ENCODE measurements around the gene APBB1. TPM values are rescaled to one million over a fixed set of nuclear protein-coding genes. Genes with fewer than 3 reads are reported as not detected.

The APBB1 gene
- total and polyA plus RNA-seq, 7 experiments from 2014 or later: 46.9 to 293 (median 173) TPM

DNA sequence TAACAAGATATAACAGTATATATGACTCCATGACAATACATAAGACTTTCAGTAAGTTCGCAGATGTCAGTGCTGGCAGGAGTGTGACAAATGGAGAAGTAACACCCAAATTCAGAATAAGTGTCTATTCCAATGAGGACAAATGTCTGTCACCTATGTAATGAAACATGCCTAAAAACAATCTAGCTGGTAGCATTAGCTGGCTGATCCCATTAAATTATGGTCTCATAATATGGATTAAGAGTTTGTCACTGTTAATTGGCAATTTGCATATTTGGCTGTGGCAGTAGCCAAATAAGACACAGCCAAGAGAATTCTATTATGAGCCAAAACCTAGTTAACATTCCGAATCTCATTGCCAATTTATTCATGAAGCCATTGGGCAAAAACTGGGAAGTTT is 68.4 kb downstream of the APBB1 start:
- H3K27me3 Mint-ChIP-seq: peaks cover 0 to 8% (median 2%) of the 10 kb centered on the region in 5 donors
- CTCF ChIA-PET: interaction anchor here (0.6 to 4.7 kb wide), 4 partner anchors 8 to 376 kb away, joined by 3 to 27 read pairs (median 5); no protein-coding TSS in a partner anchor
- H3K4me3 ChIP-seq (ENCODE audit: low read length): no peak overlapping the region
- no peaks in the 10 kb centered on the region for H3K36me3 Mint-ChIP-seq
- H3K4me3 Mint-ChIP-seq: no peak overlapping the region
- no peaks in the 10 kb centered on the region for H3K9me3 Mint-ChIP-seq
- intact Hi-C loops (cut with micrococcal nuclease): loop anchor here in 1 of 2 donors (5.0 kb wide), 1 partner anchor 53 kb away; no protein-coding TSS in a partner anchor
- H3K9me3 ChIP-seq (ENCODE audit: control insufficient read depth in 2 of 3, low read length in 3 of 3): no peaks in the 10 kb centered on the region
- H3K27ac Mint-ChIP-seq: no peak overlapping the region
- no peaks in the 10 kb centered on the region for H3K27me3 ChIP-seq (ENCODE audit: control insufficient read depth in 2 of 2, insufficient read depth in 2 of 2, low read length in 2 of 2)
- no peak overlapping the region for H3K27ac ChIP-seq (ENCODE audit: low read depth, low read length)
- H3K36me3 ChIP-seq (ENCODE audit: control insufficient read depth in 2 of 3, insufficient read depth in 3 of 3, low read length in 3 of 3): no peaks in the 10 kb centered on the region
- DNase-seq (no peak), ATAC-seq (no peak)
- POLR2A ChIA-PET: no interaction called here
- H3K4me1 Mint-ChIP-seq: peaks cover 0 to 10% (median 0%) of the 10 kb centered on the region in 7 donors
- H3K4me1 ChIP-seq (ENCODE audit: control insufficient read depth in 2 of 2, insufficient read depth in 2 of 2, low read length in 2 of 2): no peaks in the 10 kb centered on the region

- ChIA-PET POLR2A (no interaction called here), CTCF (interaction anchor here (0.6 to 4.7 kb wide), 3 partner anchors 12 to 377 kb away, joined by 4 to 27 read pairs (median 4); no protein-coding TSS in a partner anchor)
- peaks cover 0 to 10% (median 0%) of the 10 kb centered on the region in 7 donors for H3K4me1 Mint-ChIP-seq
- no peaks in the 10 kb centered on the region for H3K36me3 Mint-ChIP-seq
- peaks cover 0 to 11% (median 2%) of the 10 kb centered on the region in 5 donors for H3K27me3 Mint-ChIP-seq
- no peak for ATAC-seq
- no peak overlapping the region for H3K4me3 Mint-ChIP-seq
- Histone ChIP-seq H3K9me3 (ENCODE audit: control insufficient read depth in 2 of 3, low read length in 3 of 3) (no peaks in the 10 kb centered on the region), H3K36me3 (ENCODE audit: control insufficient read depth in 2 of 3, insufficient read depth in 3 of 3, low read length in 3 of 3) (no peaks in the 10 kb centered on the region), H3K4me1 (ENCODE audit: control insufficient read depth in 2 of 2, insufficient read depth in 2 of 2, low read length in 2 of 2) (no peaks in the 10 kb centered on the region), H3K27me3 (ENCODE audit: control insufficient read depth in 2 of 2, insufficient read depth in 2 of 2, low read length in 2 of 2) (no peaks in the 10 kb centered on the region), H3K27ac (ENCODE audit: low read depth, low read length) (no peak overlapping the region), H3K4me3 (ENCODE audit: low read length) (no peak overlapping the region)
- intact Hi-C loops (cut with micrococcal nuclease): loop anchor here in 1 of 2 donors (5.0 kb wide), 1 partner anchor 53 kb away; no protein-coding TSS in a partner anchor
- no peak for DNase-seq
- H3K9me3 Mint-ChIP-seq: no peaks in the 10 kb centered on the region
- H3K27ac Mint-ChIP-seq: no peak overlapping the region
Measured at GRCh38 chr11:6350043-6350442, 68.9 kb downstream of the APBB1 start.

- Mint-ChIP-seq H3K27me3 (peaks cover 0 to 7% (median 2%) of the 10 kb centered on the region in 5 donors), H3K4me1 (no peaks in the 10 kb centered on the region), H3K4me3 (no peak overlapping the region), H3K27ac (no peak overlapping the region), H3K36me3 (no peaks in the 10 kb centered on the region), H3K9me3 (no peaks in the 10 kb centered on the region)
- POLR2A ChIA-PET: interaction anchor here (0.7 kb wide), 1 partner anchor 17 kb away, joined by 3 read pairs; no protein-coding TSS in a partner anchor
- Histone ChIP-seq H3K27me3 (ENCODE audit: control insufficient read depth in 2 of 2, insufficient read depth in 2 of 2, low read length in 2 of 2) (no peaks in the 10 kb centered on the region), H3K4me3 (ENCODE audit: low read length) (no peak overlapping the region), H3K27ac (ENCODE audit: low read depth, low read length) (no peak overlapping the region), H3K36me3 (ENCODE audit: control insufficient read depth in 2 of 3, insufficient read depth in 3 of 3, low read length in 3 of 3) (no peaks in the 10 kb centered on the region), H3K9me3 (ENCODE audit: control insufficient read depth in 2 of 3, low read length in 3 of 3) (no peaks in the 10 kb centered on the region), H3K4me1 (ENCODE audit: control insufficient read depth in 2 of 2, insufficient read depth in 2 of 2, low read length in 2 of 2) (no peaks in the 10 kb centered on the region)
- no peak for DNase-seq
- intact Hi-C loops (cut with micrococcal nuclease): no loop called here
- CTCF ChIA-PET: interaction anchor here (0.6 to 0.7 kb wide), 2 partner anchors 128 to 211 kb away, joined by 3 to 6 read pairs; no protein-coding TSS in a partner anchor
- ATAC-seq: no peak
Measured at GRCh38 chr11:6345366-6345765, 73.5 kb downstream of the APBB1 start.

Other genes starting within 250 kb of the APBB1 start
- not detected for gene OR52B2, start 248.8 kb downstream of the APBB1 start, total RNA-seq
- not detected for gene OR52B2, start 248.8 kb downstream of the APBB1 start, polyA plus RNA-seq
- not detected for gene OR52W1, start 219.9 kb downstream of the APBB1 start, total RNA-seq
- gene OR52W1, start 219.9 kb downstream of the APBB1 start, polyA plus RNA-seq: not detected
- gene C11orf42, start 213.5 kb downstream of the APBB1 start, total RNA-seq: not detected
- gene C11orf42, start 213.5 kb downstream of the APBB1 start, polyA plus RNA-seq: not detected
- 10 to 100 TPM; 26.8 to 52.4 (median 44.3) TPM for gene FHIP1B, start 184.5 kb downstream of the APBB1 start, total RNA-seq
- 10 to 100 TPM in 1 of 2 donors, 1 to 10 TPM in 1; 9.7 to 20.3 TPM for gene FHIP1B, start 184.5 kb downstream of the APBB1 start, polyA plus RNA-seq
- under 1 TPM in 4 of 5 experiments, not detected in 1; 0.32 to 0.62 (median 0.37) TPM for gene CNGA4, start 180.0 kb downstream of the APBB1 start, total RNA-seq
- not detected for gene CNGA4, start 180.0 kb downstream of the APBB1 start, polyA plus RNA-seq
- gene CCKBR, start 159.3 kb downstream of the APBB1 start, total RNA-seq: not detected
- not detected for gene CCKBR, start 159.3 kb downstream of the APBB1 start, polyA plus RNA-seq
- gene CAVIN3, start 98.6 kb downstream of the APBB1 start, total RNA-seq: 1 to 10 TPM in 1 of 5 experiments, under 1 TPM in 2, not detected in 2; 0.51 to 5.4 (median 0.61) TPM
- not detected for gene CAVIN3, start 98.6 kb downstream of the APBB1 start, polyA plus RNA-seq
- gene SMPD1, start 28.6 kb downstream of the APBB1 start, total RNA-seq: 10 to 100 TPM; 43.0 to 70.9 (median 55.4) TPM
- 10 to 100 TPM; 34.5 to 36.5 TPM for gene SMPD1, start 28.6 kb downstream of the APBB1 start, polyA plus RNA-seq
- 1 to 10 TPM in 4 of 5 experiments, under 1 TPM in 1; 0.56 to 7.0 (median 1.7) TPM for gene HPX, start 21.9 kb upstream of the APBB1 start, total RNA-seq
- gene HPX, start 21.9 kb upstream of the APBB1 start, polyA plus RNA-seq: not detected
- 10 to 100 TPM in 4 of 5 experiments, 1 to 10 TPM in 1; 8.1 to 20.7 (median 17.2) TPM for gene TRIM3, start 54.8 kb upstream of the APBB1 start, total RNA-seq
- gene TRIM3, start 54.8 kb upstream of the APBB1 start, polyA plus RNA-seq: 1 to 10 TPM; 1.6 to 4.2 TPM
- gene ARFIP2, start 62.2 kb upstream of the APBB1 start, total RNA-seq: 10 to 100 TPM; 48.6 to 63.4 (median 53.8) TPM
- 10 to 100 TPM; 35.7 to 45.7 TPM for gene ARFIP2, start 62.2 kb upstream of the APBB1 start, polyA plus RNA-seq
- gene TIMM10B, start 62.4 kb upstream of the APBB1 start, total RNA-seq: 10 to 100 TPM; 39.3 to 68.4 (median 59.2) TPM
- gene TIMM10B, start 62.4 kb upstream of the APBB1 start, polyA plus RNA-seq: 10 to 100 TPM; 32.8 to 38.8 TPM
- 10 to 100 TPM; 24.0 to 65.8 (median 62.2) TPM for gene DNHD1, start 78.2 kb upstream of the APBB1 start, total RNA-seq
- 1 to 10 TPM in 1 of 2 donors, under 1 TPM in 1; 0.90 to 2.8 TPM for gene DNHD1, start 78.2 kb upstream of the APBB1 start, polyA plus RNA-seq
- gene RRP8, start 184.5 kb upstream of the APBB1 start, total RNA-seq: 10 to 100 TPM; 21.4 to 37.9 (median 27.9) TPM
- gene RRP8, start 184.5 kb upstream of the APBB1 start, polyA plus RNA-seq: 10 to 100 TPM; 17.2 to 29.1 TPM
- 100 to 1,000 TPM in 1 of 5 experiments, 10 to 100 TPM in 4; 34.4 to 165 (median 89.6) TPM for gene ILK, start 184.7 kb upstream of the APBB1 start, total RNA-seq
- 10 to 100 TPM; 67.8 to 79.7 TPM for gene ILK, start 184.7 kb upstream of the APBB1 start, polyA plus RNA-seq
- gene TAF10, start 193.1 kb upstream of the APBB1 start, total RNA-seq: 100 to 1,000 TPM; 116 to 135 (median 128) TPM
- 100 to 1,000 TPM; 210 to 247 TPM for gene TAF10, start 193.1 kb upstream of the APBB1 start, polyA plus RNA-seq
- 100 to 1,000 TPM in 3 of 5 experiments, 10 to 100 TPM in 2; 49.9 to 160 (median 134) TPM for gene TPP1, start 200.3 kb upstream of the APBB1 start, total RNA-seq
- 100 to 1,000 TPM in 1 of 2 donors, 10 to 100 TPM in 1; 91.6 to 116 TPM for gene TPP1, start 200.3 kb upstream of the APBB1 start, polyA plus RNA-seq
- gene DCHS1, start 236.7 kb upstream of the APBB1 start, total RNA-seq: 10 to 100 TPM in 3 of 5 experiments, 1 to 10 TPM in 1, under 1 TPM in 1; 0.48 to 12.5 (median 10.9) TPM
- gene DCHS1, start 236.7 kb upstream of the APBB1 start, polyA plus RNA-seq: 1 to 10 TPM; 2.7 to 4.8 TPM

All from naive thymus-derived CD4-positive, alpha-beta T cell (primary cell).